HG02798 (cell line): Measurements from ENCODE around the gene CNTNAP5.

ENCODE experiments used
- ATAC-seq: cut with Tn5 transposase; IDR thresholded peaks from one replicate; pipeline ENCODE4 v1.9.1; 2021; ENCODE audit warnings: mild to moderate bottlenecking; ENCODE audit not compliant: unreplicated experiment, poor library complexity

Gene CNTNAP5

DNA sequence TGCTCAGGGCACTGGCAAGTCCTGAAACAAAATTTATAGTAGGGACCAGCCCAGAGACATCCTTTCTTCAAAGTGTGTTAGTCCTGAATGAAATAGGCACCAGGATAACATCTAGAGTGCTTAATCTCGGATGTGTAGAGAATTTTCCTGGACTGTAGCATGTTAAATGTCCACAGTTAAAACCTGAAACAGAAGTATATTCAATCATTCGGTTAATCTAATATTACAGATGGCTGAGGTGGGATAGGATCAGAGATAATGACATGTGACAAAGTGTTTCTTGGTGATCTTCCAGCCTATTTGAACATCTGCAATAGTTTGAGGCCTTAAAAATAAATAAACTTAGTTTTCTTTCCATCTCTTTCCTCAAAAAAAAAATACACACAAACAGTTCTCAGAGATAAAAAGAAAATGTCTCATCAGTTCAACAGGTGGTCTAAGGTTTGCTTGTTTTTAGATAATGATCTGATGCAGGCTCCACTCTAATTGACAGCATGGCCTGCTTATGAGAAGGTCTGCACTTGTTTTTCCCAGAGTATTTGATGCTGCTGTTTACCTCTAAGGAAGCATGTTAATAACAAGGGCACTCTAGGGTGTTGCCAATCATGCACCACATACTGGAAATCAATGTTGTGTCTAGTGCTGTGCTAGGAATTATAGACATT, 25.9 kb downstream of the CNTNAP5 start:
- ATAC-seq = no peak

DNA sequence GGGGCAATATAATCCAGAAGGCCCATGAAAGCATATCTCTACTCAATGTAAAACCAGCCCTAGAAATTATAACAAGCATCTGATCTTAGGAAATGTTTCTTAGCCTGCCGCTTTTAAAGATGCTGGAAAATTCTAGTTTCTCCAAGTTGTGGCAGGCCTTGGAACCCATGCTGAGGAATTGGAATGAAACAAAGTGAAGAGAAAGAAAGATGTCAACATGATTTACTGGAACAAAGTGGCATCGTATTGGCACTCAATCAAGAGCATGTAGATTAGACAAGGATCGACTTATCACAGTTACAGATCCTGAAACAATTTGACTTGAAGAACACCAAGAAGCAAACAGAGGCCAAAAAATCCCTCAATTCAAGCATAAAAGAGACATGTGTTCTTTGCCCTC, 28.7 kb downstream of the CNTNAP5 start:
- ATAC-seq = no peak

DNA sequence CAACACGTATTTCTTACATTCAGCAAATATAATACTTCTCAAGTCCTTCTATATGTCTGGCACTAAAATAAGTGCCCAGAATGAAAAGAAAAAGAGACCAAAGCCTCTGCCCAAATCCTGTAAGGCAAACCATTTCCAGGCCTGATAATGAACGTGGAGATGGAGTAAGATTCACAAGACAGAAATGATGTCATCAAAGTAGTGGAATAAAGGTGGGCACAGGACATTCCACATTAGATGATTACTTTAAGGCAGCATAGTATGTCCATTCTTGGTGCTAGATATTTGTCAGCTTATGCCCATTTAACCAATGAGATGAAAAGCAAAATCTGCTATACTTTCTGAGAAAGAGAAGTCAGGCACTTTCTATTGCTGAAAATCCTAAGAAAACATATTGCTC, 38.5 kb downstream of the CNTNAP5 start:
- no peak for ATAC-seq

DNA sequence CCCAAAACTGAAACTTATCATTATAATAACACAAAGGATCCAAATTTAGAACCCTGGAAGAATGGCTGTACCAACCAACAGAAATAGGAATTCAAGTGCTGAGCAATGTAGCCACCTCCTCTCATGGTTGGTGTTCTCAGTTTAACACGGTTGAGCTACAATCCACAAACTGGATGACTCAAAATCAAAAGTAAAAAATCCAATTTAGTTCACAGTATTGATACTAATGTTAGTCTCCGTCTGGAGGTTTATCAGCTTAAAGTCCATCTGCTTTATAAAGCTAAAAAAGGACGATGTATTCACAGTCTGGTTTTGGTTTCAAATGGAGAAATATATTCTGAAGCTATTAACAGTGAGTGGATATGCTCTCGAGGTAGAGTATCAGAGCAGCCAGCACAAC, 40.5 kb downstream of the CNTNAP5 start:
- no peak for ATAC-seq

DNA sequence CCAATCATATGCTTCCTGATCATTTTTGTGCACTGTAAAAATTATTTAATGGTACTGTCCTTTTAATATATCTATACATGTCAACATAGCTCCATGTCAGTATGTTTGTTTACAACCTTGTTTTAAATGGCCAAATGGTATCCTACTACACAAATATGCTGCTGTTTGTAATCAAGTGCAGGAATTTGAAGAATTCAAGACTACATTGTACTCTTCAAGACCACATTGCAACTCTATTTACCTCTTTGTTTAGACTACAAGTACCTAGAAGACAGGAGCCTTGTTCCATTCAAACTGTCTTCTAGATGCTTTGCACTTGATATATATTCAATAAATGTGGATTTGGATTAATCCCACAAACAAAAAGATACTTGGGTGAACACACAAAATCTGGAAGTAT, 41.7 kb downstream of the CNTNAP5 start:
- no peak for ATAC-seq

DNA sequence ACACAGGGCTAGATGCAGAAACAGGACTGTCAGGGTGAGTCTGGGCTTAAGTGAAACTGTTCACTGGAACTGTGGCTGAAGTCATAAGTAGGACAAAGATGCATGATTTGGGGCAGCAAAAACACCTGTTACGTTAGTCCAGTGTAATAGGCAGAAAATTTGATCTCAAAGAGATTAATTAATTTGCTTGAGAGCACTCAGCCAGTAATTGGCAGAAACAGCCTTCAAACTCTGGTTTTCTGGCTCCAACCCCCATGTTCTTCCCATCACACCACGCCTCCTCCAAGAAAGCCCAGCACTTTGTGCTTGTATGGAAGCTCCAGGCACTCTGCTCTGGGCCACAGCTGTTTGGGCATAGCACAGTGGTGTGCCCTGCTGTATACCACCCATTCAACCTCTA, 54.0 kb downstream of the CNTNAP5 start:
- no peak for ATAC-seq

DNA sequence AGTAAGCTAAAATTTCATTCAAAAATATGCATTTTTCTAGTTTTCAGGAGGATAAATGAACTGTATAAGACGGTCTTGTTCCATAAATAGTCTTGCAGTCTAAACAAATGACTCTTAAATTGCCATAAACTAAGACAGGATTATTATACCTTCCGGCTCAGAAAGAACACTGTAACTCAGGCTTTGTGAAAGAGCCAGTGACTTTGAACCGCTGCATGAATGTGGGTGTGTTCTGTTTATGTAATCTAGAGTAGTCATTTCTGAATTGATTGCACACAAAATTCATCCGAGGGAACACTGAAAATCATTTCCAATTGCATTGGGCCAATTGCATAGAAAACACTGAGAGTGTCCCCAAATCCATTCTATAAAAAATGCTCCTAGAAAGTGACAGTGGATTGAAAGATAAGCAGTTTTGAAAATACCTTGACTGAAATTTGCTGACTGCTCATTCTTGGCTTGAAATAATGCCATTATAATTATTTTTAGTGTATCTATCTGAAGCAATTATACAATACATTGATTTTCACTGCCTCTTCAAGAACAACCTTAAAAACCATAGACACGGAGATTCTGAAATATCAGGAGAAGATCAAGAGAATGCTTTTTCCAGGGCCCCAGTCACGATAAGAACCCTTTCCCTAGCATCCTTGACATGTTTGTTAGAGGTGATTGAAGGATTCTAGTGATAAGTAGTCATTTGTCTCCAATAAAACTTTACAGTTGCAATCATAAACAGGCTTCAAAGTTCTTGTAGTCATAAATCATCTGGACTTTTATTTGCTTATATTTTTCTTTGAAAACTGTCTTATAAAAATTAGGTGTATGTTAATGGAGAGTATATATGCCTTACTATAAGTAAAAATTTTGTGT, 55.4 kb downstream of the CNTNAP5 start:
- no peak for ATAC-seq

DNA sequence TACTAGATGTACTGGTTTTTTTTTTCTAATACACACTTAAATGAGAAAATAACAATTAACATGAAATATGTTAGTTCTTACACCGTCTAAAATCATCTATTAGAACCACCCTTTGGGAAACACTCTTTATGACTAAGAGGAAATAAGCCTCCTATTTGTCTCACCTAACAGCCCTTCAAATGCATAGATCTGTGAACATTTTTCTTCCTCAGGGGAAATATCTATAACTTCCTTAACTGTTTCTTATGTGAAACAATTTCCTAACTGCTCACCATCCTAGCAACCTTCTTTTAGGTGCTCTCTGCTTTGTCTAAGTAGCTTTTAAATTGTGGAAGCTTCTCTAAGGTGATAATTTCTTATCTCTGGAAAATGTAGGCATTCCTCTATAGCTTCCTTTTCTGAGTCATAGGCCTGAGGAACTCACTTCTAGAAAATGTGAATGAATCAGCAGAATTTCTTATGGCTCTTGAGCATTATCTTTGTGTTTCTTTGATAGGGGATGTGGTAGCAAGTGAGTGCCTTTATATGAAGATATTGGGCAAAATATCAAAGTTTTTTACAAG, 56.1 kb downstream of the CNTNAP5 start:
- no peak for ATAC-seq

DNA sequence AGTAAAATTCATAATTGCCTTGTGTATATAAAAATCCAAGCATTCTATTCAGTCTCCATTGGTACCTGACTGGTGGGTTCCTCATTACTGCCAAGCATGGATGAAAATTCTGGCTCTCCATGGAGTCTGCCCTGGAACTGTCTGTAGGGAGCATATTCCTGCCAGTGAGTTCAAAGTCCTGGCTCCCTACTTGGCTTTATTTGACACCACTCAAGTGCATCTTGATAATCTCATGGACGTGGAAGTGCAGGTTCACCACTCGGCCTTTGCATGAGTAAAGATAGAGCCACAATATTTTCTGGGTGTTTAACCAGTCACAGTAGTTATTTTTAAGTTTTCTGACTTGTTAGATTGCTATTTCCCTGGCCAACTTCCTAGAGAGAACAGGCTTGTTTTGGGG, 63.5 kb downstream of the CNTNAP5 start:
- ATAC-seq = no peak

DNA sequence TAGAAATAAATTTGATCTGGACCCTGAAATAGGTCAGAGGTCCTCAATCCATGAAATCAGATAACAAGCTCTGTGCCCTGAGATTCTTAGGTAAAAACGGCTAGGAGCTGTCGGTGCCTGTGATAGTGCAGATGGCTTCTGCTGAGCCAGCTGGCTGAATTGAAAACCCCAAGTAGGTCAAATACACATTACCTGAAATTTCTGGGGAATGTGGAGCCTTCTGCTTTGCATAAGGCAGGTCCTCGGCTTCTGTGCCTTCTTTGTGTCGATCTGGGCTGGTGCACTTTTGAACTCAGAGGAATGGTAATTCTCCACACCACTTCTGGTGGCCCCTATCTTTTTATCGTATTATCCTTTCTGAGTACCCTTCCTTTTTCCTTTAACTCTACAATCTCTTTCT, 66.6 kb downstream of the CNTNAP5 start:
- ATAC-seq = no peak

DNA sequence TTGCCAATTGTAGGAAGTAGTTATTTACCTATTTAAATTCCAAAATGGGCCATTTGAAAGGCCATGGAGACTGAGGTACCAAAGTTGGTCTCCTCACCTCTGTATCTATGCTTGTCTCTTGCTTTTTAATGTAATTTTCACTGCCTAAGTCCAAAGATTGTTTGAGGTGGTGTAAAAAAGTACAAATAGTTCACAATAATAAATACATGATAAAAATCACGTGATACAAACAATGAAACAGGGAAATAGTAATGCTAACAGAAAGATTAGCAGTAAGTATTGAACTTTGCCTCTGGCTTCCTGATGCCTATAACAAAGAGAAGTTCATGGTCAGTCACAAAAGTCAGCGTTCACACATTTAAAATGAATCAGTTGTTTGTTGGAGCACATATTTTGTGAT, 67.6 kb downstream of the CNTNAP5 start:
- ATAC-seq = no peak

DNA sequence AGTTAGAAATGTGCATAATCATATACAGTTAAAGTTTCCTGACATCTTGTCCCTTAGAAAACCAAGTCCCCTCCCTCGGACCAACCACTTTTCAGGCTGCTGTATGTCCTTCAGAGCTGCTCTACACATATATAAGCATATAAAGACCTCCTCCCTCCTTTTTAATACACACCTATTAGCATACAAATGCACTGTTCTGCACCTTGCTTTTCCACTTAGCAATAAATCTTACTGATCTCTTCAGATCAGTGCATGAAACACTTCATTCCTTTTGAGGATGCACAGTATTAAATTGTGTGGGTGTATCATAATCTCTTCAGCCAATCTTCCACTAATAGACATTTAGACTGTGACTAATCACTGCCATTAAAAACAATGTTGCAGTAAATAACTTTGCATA, 79.8 kb downstream of the CNTNAP5 start:
- no peak for ATAC-seq

DNA sequence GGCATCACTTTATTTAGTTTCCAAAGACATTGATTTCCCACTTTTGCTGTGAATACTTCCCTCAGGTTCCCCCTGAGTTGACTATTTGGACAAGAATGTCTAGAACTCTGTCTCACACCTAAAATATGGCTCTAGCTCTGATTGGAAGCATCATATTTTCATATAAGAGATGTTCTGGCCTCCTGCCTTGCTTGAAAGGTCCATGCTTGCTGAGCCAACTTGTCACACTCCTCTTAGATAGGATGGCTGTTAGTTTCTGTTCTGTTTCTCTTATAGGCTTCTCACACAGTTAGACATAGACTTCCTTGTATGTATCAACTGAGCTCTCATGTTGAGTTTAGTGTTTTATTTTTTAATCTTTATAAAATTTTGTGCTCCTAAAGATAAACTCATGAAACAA, 87.1 kb downstream of the CNTNAP5 start:
- no peak for ATAC-seq

DNA sequence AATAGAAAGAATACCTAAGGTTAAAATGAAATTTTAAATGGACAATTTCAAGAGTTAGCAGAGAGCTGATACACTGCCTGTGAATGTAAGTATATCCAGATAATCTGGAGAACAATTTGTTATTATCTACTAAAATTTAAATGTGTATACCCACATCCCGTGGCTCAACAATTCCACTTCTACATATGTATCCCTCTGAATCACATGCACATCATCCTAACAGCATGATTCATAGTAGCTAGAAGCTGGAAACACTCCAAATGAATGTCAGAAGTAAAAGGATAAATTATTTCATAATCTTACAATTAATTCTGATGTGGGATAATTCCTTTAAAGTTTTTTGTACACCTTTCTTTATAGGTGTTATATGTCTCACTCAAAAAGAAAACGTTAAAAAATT, 87.9 kb downstream of the CNTNAP5 start:
- ATAC-seq = no peak

DNA sequence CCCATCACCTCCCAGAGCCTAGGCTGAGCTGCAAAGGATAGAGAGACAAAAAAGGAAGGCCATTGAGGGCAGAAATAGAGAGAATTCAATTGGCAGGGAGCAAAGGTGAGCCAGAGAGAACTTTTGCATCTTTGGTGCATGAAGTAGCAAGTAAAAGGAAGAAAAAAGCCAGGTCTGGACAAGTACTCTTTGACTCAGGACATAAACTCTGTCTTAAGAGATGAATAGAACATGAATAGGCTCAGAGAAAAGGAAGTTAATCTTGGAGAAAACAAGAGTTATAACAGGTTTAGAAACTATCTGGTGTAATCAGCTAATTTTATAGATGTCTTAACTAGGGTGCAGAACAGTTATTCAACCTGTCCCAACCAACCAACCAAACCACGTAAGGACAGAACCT, 95.2 kb downstream of the CNTNAP5 start:
- no peak for ATAC-seq

DNA sequence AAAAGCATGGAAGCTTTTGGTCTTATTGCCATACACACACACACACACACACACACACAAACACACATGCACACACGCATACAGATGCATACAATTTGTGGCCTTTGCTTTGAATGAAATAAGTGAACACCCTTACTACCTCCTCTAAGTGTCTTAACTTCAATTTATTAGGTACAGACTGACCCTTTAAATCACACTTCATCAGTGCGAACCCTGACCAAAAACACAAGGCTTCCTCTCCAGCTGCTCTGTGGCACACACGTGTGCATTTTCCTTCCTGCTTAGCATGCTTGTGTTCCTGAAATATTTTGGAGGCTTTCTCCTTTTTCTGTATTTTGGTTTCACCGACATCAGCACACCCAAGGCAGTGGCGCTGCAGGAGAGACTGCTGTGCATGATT, 96.0 kb downstream of the CNTNAP5 start:
- ATAC-seq = no peak

DNA sequence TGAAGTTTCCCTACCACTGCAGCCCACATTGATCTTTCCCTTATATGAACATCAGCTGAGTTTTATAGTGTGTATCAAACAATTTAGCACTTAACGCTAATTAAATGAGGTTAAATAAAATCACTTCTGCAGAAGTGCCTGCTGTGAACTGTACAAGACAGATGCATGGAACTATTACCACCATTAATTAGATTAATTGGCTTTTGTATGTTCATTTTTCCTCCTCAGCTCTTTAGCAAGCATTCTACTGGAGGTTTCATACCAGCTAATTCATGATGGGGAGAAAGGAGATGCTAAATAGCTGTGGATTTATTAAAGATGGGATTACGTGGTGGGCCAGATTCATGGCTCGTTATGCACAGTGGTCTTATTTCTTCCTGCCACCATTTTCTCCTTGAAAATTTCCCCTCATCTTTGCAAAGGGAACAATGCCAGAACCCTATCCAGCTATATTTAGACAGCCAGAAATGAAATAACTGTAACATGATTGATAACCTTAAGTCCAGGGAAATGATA, 96.7 kb downstream of the CNTNAP5 start:
- no peak for ATAC-seq

DNA sequence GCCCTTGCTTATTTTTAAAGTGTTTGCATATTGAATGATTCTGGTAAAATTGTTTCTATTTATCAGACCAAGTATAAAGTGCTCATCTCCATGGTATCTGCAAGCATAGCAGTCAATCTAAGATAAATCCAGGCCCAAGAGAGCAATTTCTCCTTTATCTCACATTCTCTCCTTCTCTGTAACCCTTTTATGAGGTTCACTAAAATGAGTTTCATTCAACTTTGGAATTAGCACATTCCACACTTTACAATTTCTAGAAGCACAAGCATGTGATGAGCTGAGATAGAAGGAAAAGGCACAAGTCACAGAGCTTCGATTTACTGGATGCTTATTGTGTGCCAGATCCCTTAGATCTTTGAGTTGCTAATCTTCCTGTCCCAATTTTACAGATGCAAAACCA, 97.3 kb downstream of the CNTNAP5 start:
- ATAC-seq = no peak

DNA sequence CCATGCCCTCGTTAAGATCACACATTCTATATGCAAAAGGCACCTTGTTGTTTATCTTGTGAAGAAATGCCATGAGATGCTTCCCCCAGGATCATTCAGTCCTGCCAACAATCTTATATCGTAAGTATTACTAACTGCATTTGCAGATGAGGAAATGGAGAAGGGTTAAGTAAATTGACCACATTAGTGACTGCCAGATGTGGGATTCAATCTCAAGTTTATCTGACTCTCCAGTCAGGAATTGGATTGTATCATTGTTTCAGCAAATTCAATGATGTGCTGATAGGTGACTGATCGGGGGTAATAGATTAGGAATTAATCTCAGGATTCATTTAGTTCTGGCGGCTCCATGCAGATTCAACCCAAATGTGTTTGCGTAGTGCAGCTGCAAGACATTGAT, 106.2 kb downstream of the CNTNAP5 start:
- no peak for ATAC-seq

DNA sequence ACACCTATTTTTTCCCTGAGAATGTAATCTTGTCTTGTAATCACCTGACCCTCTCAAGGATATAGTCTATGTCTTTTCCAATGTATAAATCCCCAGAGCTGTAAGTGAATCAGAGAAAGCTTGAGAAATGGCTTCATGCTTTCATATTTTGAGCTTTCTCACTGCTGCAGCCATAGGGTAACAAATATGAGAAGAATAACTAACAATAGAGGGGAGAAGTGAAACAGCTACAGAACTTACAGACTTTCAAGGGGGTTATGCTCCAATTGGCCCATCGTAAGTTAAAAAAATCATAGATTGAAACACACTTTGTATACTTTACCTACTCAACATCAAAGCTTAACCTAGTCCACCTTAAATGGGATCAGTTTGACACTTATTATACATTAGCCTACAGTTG, 111.0 kb downstream of the CNTNAP5 start:
- no peak for ATAC-seq

DNA sequence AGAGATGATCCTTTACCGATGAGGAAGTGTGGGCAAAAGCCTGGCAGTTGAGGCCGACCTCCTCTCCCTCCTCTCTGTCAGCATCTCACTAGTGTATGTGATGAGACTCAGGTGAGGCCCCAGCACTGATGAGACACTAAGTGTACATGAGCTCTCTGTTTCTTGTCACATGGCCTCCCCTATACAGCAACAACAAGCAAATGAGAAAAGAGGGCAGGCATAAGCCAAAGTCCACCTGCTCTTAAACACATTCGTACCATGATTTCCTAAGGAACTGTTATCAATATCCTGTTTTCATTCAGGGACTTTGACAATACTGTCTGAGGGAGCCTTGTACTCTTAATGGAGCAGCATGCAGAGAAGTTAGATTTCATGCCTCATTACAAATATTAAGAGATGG, 113.0 kb downstream of the CNTNAP5 start:
- no peak for ATAC-seq
